Placental epithelial cell (primary cell): ENCODE results near the gene CELA3B. TPM values are rescaled to one million over a fixed set of nuclear protein-coding genes. Genes with fewer than 3 reads are reported as not detected.

Experiments used
- small RNA-seq: library from RNA; depleted of rRNA; stranded (forward); fragments of <200 nt; gene quantifications from one replicate; pipeline ENCODE3, GENCODE V24; 2012
- total RNA-seq: library from RNA; depleted of rRNA; stranded (reverse); fragments of >200 nt; gene quantifications from 2 replicates; pipeline ENCODE4 v1.2.3, GENCODE V29; 2012

Gene CELA3B, protein sequence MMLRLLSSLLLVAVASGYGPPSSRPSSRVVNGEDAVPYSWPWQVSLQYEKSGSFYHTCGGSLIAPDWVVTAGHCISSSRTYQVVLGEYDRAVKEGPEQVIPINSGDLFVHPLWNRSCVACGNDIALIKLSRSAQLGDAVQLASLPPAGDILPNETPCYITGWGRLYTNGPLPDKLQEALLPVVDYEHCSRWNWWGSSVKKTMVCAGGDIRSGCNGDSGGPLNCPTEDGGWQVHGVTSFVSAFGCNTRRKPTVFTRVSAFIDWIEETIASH
- not detected in 2 replicates for total RNA-seq

DNA sequence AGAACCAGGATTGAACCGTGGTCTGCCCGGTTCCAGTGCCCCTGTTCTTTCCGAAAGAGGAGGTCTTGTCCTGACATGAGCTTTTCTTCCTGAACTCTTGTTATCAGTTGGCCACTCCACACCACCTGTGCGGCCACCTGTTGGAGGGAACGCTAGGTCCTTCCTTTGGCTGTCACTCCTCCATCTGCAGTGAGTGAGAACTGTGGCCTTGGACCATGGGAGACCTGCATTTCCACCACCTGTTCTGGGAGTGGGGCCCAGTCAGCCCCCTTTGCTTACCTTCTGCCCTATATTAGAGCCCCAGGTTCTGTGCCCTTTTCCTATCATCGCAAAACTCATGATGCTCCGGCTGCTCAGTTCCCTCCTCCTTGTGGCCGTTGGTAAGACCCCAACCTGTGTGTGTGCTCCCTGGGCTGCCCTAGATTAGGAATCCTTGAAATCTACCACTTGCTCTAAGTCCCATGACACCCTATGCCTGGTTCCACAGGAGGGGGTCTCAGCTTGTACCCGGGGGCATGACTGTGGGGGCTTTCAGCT lies at the start of gene CELA3B:
Gene CELA3B (plus strand): TSS at position 320 of the 537 bp plus-strand sequence. CDS start 18 bp downstream, at position 338.

DNA sequence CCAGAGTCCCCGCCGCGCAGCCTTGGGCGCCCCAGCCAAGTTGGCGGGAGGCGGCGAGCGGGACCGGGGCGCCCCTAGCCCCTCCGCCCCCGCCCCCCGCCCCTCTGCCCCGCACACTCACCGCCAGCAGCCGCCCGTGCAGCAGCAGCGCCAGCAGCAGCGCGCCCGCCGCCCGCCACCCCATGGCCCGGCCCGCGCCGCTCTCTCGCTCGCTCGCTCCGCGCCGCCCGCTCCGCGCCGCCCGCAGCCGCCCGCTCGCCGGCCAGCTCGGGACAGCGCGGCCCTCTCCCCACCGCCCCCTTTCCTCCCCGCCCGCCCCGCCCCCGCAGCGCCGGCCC lies 39.8 kb upstream of the CELA3B start, which contains the start of gene HSPG2:
Gene HSPG2 (minus strand): TSS at position 277 of the 338 bp plus-strand sequence. CDS start 93 bp downstream, at position 184.

DNA sequence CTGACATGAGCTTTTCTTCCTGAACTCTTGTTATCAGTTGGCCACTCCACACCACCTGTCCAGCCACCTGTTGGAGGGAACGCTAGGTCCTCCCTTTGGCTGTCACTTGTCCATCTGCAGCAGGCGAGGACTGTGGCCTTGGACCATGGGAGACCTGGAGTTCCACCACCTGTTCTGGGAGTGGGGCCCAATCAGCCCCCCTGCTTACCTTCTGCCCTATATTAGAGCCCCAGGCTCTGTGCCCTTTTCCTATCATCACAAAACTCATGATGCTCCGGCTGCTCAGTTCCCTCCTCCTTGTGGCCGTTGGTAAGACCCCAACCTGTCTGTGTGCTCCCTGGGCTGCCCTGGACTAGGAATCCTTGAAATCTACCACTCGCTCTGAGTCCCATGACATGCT lies 24.6 kb downstream of the CELA3B start, which contains the start of gene CELA3A:
Gene CELA3A (plus strand): TSS at position 249 of the 400 bp plus-strand sequence. CDS start 18 bp downstream, at position 267.

Small RNAs within 50 kb of the gene (small RNA-seq; reads per million reads assigned to genes)
- not detected for gene RN7SL186P
- gene RN7SL386P: not detected
- not detected for gene RNU6-1022P
- not detected for gene RNU6-776P

Other genes starting within 250 kb of the CELA3B start
- gene USP48, start 193.9 kb upstream of the CELA3B start, total RNA-seq: 35.9 and 36.9 TPM in 2 replicates
- gene LDLRAD2, start 164.8 kb upstream of the CELA3B start, total RNA-seq: 0.11 and 0.39 TPM in 2 replicates
- 281 and 358 TPM in 2 replicates for gene HSPG2, start 39.7 kb upstream of the CELA3B start, total RNA-seq
- gene CELA3A, start 24.6 kb downstream of the CELA3B start, total RNA-seq: not detected in 2 replicates
- 239 and 615 TPM in 2 replicates for gene CDC42, start 75.7 kb downstream of the CELA3B start, total RNA-seq
- not detected in 2 replicates for gene WNT4, start 166.1 kb downstream of the CELA3B start, total RNA-seq